K562 (cell line): ENCODE measurements around the gene SMYD2. TPM values are rescaled to one million over a fixed set of nuclear protein-coding genes. Genes with fewer than 3 reads are reported as not detected.

ENCODE experiments used
- ATAC-seq: fragments of 200-7000 bp; cut with Tn5 transposase; 3 replicates; pipeline ENCODE4 v1.9.1; 2020; ENCODE audit warnings: moderate library complexity
- BruUV-seq: library from RNA; stranded (reverse); fragments of 400-500 nt; replicated peaks from 2 replicates; lab custom pipeline; 2021; lab: Mats Ljungman, UMichigan
- CTCF ChIA-PET: fragments of 300-600 bp; formaldehyde crosslinking; extraction: SDS; loops from one replicate; lab custom pipeline; 2021; ENCODE audit warnings: low intra/inter-chr PET ratio; lab: Yijun Ruan, JAX
- POLR2A ChIA-PET: fragments of 300-600, 350-650 bp; sonication (Branson Sonifier 250); formaldehyde crosslinking; extraction: SDS; loops from one replicate; lab custom pipeline; 2021; ENCODE audit warnings: antibody characterized with exemption, inconsistent platforms; lab: Yijun Ruan, JAX
- DNase-seq, 4 experiments: peaks; one replicate each; pipeline versions ENCODE4 v3.0.0 to v3.0.0-alpha.2; 2011 to 2018; ENCODE audit warnings: low spot score in 3 of 4, mixed read lengths in 3 of 4; ENCODE audit errors: extremely low read depth in 1 of 4
- FAIRE-seq: peaks from 2 replicates; lab custom pipeline; 2011; peaks lifted over from hg19 to GRCh38; lab: Jason Lieb, UNC
- H2AFZ ChIP-seq: 2 replicates; pipeline ENCODE4 v1.6.0; 2011; ENCODE audit warnings: low read depth, low read length, control low read depth, inconsistent platforms
- H3K27ac ChIP-seq: fragments of 200-600 bp; 3 replicates; pipeline ENCODE4 v1.8.0; 2011; ENCODE audit warnings: low read depth, mild to moderate bottlenecking, control low read depth, inconsistent platforms, low read length, moderate library complexity, mixed read lengths; ENCODE audit errors: extremely low read depth
- H3K27me3 ChIP-seq, 2 experiments: fragments of 300-600 bp in 1 of 2; 2 replicates in 1 of 2; 3 replicates in 1 of 2; pipeline versions ENCODE4 v1.6.0 to v1.8.0; 2011; ENCODE audit warnings: inconsistent platforms in 2 of 2, low read length in 2 of 2, mild to moderate bottlenecking in 1 of 2, mixed read lengths in 1 of 2, moderate library complexity in 1 of 2; ENCODE audit not compliant: control insufficient read depth in 2 of 2, insufficient read depth in 2 of 2
- H3K36me3 ChIP-seq: fragments of 300-600 bp; 3 replicates; pipeline ENCODE4 v1.8.0; 2011; ENCODE audit warnings: mild to moderate bottlenecking, low read length, inconsistent platforms; ENCODE audit not compliant: control insufficient read depth, insufficient read depth
- H3K4me1 ChIP-seq, 2 experiments: fragments of 200-600 bp in 1 of 2; replicated peaks in 1 of 2; 2 replicates in 1 of 2; 3 replicates in 1 of 2; pipeline versions ENCODE4 v1.5.1 to v1.8.0; 2011; ENCODE audit warnings: inconsistent platforms in 2 of 2, low read length in 2 of 2, mild to moderate bottlenecking in 1 of 2, mixed read lengths in 1 of 2, moderate library complexity in 1 of 2; ENCODE audit not compliant: control insufficient read depth in 2 of 2, insufficient read depth in 2 of 2
- H3K4me2 ChIP-seq: 2 replicates; pipeline ENCODE4 v1.6.1; 2011; ENCODE audit warnings: low read length, control low read depth, inconsistent platforms, mixed read lengths; ENCODE audit not compliant: insufficient read depth
- H3K4me3 ChIP-seq: fragments of 200-600 bp; sonication (generic), shearing (Covaris generic); 2 replicates; pipeline ENCODE4 v1.5.1; 2016; ENCODE audit warnings: control low read depth, inconsistent platforms
- H3K79me2 ChIP-seq: fragments of 200-600 bp; 3 replicates; pipeline ENCODE4 v1.8.0; 2011; ENCODE audit warnings: low read length, inconsistent platforms; ENCODE audit not compliant: control insufficient read depth, insufficient read depth
- H3K9ac ChIP-seq, 2 experiments: 2 replicates each; pipeline versions ENCODE4 v1.6.0 to v1.6.1; 2011; ENCODE audit warnings: low read depth in 2 of 2, low read length in 2 of 2, control low read depth in 1 of 2, inconsistent platforms in 1 of 2, mild to moderate bottlenecking in 1 of 2, mixed read lengths in 1 of 2; ENCODE audit not compliant: insufficient read depth in 1 of 2
- H3K9me1 ChIP-seq: one replicate; pipeline ENCODE4 v1.6.0; 2011; ENCODE audit warnings: inconsistent platforms, mild to moderate bottlenecking, low read length, moderate library complexity; ENCODE audit not compliant: control insufficient read depth, insufficient read depth
- H3K9me3 ChIP-seq: replicated peaks from 2 replicates; pipeline ENCODE4 v1.5.1; 2011; ENCODE audit warnings: low read depth, low read length, inconsistent platforms; ENCODE audit not compliant: control insufficient read depth, insufficient read depth
- H4K20me1 ChIP-seq: replicated peaks from 2 replicates; pipeline ENCODE4 v1.6.1; 2011; ENCODE audit warnings: low read length, inconsistent platforms, mixed read lengths; ENCODE audit not compliant: control insufficient read depth, insufficient read depth
- BACH1 ChIP-seq: fragments of 200-800 bp; sonication (Bioruptor generic); IDR thresholded peaks from 2 replicates; pipeline ENCODE4 v1.6.1; 2016; ENCODE audit warnings: missing genetic modification characterization, missing compliant biosample characterization
- HCFC1 ChIP-seq: IDR thresholded peaks from 2 replicates; pipeline ENCODE4 v1.6.1; 2012; ENCODE audit warnings: low read depth, low read length, improper control_type of control experiment
- MXI1 ChIP-seq: IDR thresholded peaks from 2 replicates; pipeline ENCODE4 v1.6.1; 2011; ENCODE audit warnings: low read depth, mild to moderate bottlenecking, improper control_type of control experiment, low read length
- NR2C1 ChIP-seq, 2 experiments: fragments of 450-650 bp; IDR thresholded peaks; 2 replicates each; pipeline ENCODE4 v1.6.1; 2017; ENCODE audit warnings: mild to moderate bottlenecking in 2 of 2, antibody characterized with exemption in 1 of 2, inconsistent platforms in 1 of 2, missing compliant biosample characterization in 1 of 2, missing genetic modification characterization in 1 of 2
- TGIF2 ChIP-seq: sonication (generic); formaldehyde crosslinking; IDR thresholded peaks from 2 replicates; pipeline ENCODE4 v1.8.1; 2022; ENCODE audit warnings: mild to moderate bottlenecking, missing genetic modification reagents, moderate library complexity
- ZC3H4 ChIP-seq: sonication (generic); formaldehyde crosslinking; IDR thresholded peaks from 2 replicates; pipeline ENCODE4 v1.9.0; 2021; ENCODE audit warnings: missing genetic modification reagents, borderline replicate concordance
- ZNF121 ChIP-seq: sonication (generic); formaldehyde crosslinking; conservative IDR thresholded peaks from 2 replicates; pipeline ENCODE4 v1.8.0; 2022; ENCODE audit warnings: missing genetic modification reagents
- ZNF165 ChIP-seq: fragments of 250-450 bp; sonication (Bioruptor Pico); IDR thresholded peaks from 2 replicates; pipeline ENCODE4 v1.4.0; 2020; ENCODE audit warnings: borderline replicate concordance
- ZNF184 ChIP-seq: sonication (generic); formaldehyde crosslinking; IDR thresholded peaks from 2 replicates; pipeline ENCODE4 v1.5.0; 2020; ENCODE audit warnings: missing genetic modification reagents
- ZZZ3 ChIP-seq: fragments of 450-650 bp; IDR thresholded peaks from 2 replicates; pipeline ENCODE4 v1.6.1; 2016; ENCODE audit warnings: antibody characterized with exemption, mild to moderate bottlenecking, moderate library complexity
- WGBS: fragments of 100-300 bp; shearing (Covaris generic); methylation state at CpG from one replicate; pipeline ENCODE4 v1.1.6; 2016; ENCODE audit warnings: low coverage, mixed read lengths; ENCODE audit not compliant: insufficient coverage; ENCODE audit errors: missing lambda C conversion rate; 5-methylcytosine and 5-hydroxymethylcytosine counted together
- in situ Hi-C: fragments of 300-500 bp; cut with MboI; formaldehyde crosslinking; loops from 4 replicates; pipeline ENCODE4 v1.15.0; 2018; ENCODE audit warnings: inconsistent platforms, mixed read lengths
- intact Hi-C: fragments of 100-400 bp; cut with micrococcal nuclease; formaldehyde crosslinking; loops from 2 replicates; pipeline ENCODE4 v1.14.2; 2022
- polyA plus RNA-seq, 8 experiments: library from polyadenylated mRNA; depleted of rRNA in 4 of 8; stranded (reverse) in 5 of 8; unstranded in 3 of 8; fragments of >200 nt; fragmentation: Nextera tagmentation in 2 of 8; fragmentation: Illumina TruSeq in 1 of 8; extraction: Ambion mirVana in 2 of 8; extraction: Trizol in 1 of 8; gene quantifications; 2 replicates each; pipeline versions ENCODE4 v1.2.1 to v1.2.3, GENCODE V29; 2011 to 2014; ENCODE audit warnings: inconsistent platforms in 1 of 8, missing spikeins in 1 of 8
- total RNA-seq, 7 experiments: library from RNA; depleted of rRNA in 6 of 7; stranded (reverse); fragments of >200 nt in 6 of 7; fragmentation: Illumina TruSeq in 2 of 7; extraction: Trizol in 2 of 7; gene quantifications; 2 replicates each; pipeline versions ENCODE4 v1.2.1 to v1.2.3, GENCODE V29; 2011 to 2021; ENCODE audit warnings: low replicate concordance in 1 of 7
- TF ChIP-seq, protein P1 (sequence below): fragments of 450-650 bp; formaldehyde crosslinking; IDR thresholded peaks from 2 replicates; pipeline ENCODE4 v1.4.0; 2020; ENCODE audit warnings: mild to moderate bottlenecking, moderate library complexity
- TF ChIP-seq, protein P2 (sequence below): sonication (generic); formaldehyde crosslinking; IDR thresholded peaks from 2 replicates; pipeline ENCODE4 v1.8.0; 2022; ENCODE audit warnings: mild to moderate bottlenecking, missing genetic modification reagents
- TF ChIP-seq, protein P3 (sequence below): fragments of 450-650 bp; IDR thresholded peaks from 2 replicates; pipeline ENCODE4 v1.6.1; 2016; ENCODE audit warnings: missing biosample characterization, missing genetic modification characterization

The SMYD2 gene
- total and polyA plus RNA-seq, 9 of the 15 experiments (the other 6 are each of a cell fraction or from before 2014, with no cell fraction given) = 13.8 to 81.3 (median 39.9) TPM

DNA sequence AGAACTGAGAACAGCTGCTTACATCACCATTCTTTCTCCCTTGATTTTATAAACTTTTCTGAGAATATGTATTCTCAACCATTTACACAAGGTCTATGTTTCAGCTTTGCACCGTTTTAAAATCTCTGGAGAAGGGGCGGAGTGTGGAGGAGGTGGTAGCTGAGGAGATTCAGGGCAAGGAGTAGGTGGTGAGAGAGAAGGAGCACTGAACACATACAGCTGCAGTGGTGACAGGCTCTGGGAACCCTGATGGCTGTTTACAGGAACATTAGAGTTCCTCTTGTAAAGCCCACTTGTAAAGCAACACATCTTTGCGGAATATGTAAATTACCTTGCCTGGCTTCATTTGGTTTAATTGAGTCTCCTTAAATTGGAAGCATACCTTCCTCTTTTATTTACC lies 89.7 kb downstream of the SMYD2 start:
- Histone ChIP-seq H4K20me1 (no peaks in the 10 kb centered on the region), H3K36me3 (no peaks in the 10 kb centered on the region), H3K9me3 (no peaks in the 10 kb centered on the region), H3K27ac (no peak overlapping the region), H3K9me1 (no peaks in the 10 kb centered on the region), H3K4me1 (no peaks in the 10 kb centered on the region), H3K27me3 (peaks cover 38 to 44% of the 10 kb centered on the region in 2 experiments), H3K4me2 (no peak overlapping the region), H2AFZ (no peak overlapping the region), H3K9ac (no peak overlapping the region), H3K4me3 (no peak overlapping the region), H3K79me2 (no peaks in the 10 kb centered on the region)
- DNase-seq = no peak
- intact Hi-C loops (no loop called here), in situ Hi-C loops (no loop called here)
- no TSS peak for BruUV-seq
- TF ChIP-seq ZNF184 = no peak
- no peak for TF ChIP-seq HCFC1
- no peak for TF ChIP-seq ZZZ3
- no peak for TF ChIP-seq ZNF121 (CRISPR knock-in tag)
- TF ChIP-seq, protein P1, sequence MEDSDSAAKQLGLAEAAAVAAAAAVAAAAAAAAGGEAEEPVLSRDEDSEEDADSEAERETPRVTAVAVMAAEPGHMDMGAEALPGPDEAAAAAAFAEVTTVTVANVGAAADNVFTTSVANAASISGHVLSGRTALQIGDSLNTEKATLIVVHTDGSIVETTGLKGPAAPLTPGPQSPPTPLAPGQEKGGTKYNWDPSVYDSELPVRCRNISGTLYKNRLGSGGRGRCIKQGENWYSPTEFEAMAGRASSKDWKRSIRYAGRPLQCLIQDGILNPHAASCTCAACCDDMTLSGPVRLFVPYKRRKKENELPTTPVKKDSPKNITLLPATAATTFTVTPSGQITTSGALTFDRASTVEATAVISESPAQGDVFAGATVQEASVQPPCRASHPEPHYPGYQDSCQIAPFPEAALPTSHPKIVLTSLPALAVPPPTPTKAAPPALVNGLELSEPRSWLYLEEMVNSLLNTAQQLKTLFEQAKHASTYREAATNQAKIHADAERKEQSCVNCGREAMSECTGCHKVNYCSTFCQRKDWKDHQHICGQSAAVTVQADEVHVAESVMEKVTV (CRISPR knock-in tag) = no peak
- TF ChIP-seq ZNF165 (CRISPR knock-in tag) = no peak
- TF ChIP-seq, protein P2, sequence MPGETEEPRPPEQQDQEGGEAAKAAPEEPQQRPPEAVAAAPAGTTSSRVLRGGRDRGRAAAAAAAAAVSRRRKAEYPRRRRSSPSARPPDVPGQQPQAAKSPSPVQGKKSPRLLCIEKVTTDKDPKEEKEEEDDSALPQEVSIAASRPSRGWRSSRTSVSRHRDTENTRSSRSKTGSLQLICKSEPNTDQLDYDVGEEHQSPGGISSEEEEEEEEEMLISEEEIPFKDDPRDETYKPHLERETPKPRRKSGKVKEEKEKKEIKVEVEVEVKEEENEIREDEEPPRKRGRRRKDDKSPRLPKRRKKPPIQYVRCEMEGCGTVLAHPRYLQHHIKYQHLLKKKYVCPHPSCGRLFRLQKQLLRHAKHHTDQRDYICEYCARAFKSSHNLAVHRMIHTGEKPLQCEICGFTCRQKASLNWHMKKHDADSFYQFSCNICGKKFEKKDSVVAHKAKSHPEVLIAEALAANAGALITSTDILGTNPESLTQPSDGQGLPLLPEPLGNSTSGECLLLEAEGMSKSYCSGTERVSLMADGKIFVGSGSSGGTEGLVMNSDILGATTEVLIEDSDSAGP (CRISPR knock-in tag) = no peak
- no peak for TF ChIP-seq TGIF2 (CRISPR knock-in tag)
- no peak for TF ChIP-seq BACH1 (tag)
- no peak for TF ChIP-seq MXI1
- no peak for TF ChIP-seq ZC3H4 (CRISPR knock-in tag)
- TF ChIP-seq NR2C1 (IDR thresholded peaks at IDR 0.05) = no peak
- no peak for TF ChIP-seq NR2C1 (tag; IDR thresholded peaks at IDR 0.05)
- TF ChIP-seq, protein P3, sequence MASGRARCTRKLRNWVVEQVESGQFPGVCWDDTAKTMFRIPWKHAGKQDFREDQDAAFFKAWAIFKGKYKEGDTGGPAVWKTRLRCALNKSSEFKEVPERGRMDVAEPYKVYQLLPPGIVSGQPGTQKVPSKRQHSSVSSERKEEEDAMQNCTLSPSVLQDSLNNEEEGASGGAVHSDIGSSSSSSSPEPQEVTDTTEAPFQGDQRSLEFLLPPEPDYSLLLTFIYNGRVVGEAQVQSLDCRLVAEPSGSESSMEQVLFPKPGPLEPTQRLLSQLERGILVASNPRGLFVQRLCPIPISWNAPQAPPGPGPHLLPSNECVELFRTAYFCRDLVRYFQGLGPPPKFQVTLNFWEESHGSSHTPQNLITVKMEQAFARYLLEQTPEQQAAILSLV (tag) = no peak
- ChIA-PET POLR2A (interaction anchor here (0.7 kb wide), 1 partner anchor 105 kb away, joined by 3 read pairs; no protein-coding TSS in a partner anchor), CTCF (no interaction called here)
- FAIRE-seq = no peak
- 2% methylated on average over 3 of the region's 3 CpGs for WGBS
- ATAC-seq = no peak
